Chondrocyte (in vitro differentiated cells): Measurements from ENCODE around the gene AAGAB. TPM values are rescaled to one million over a fixed set of nuclear protein-coding genes. Genes with fewer than 3 reads are reported as not detected.
A peak's percentile ranks its signal among the peaks of the same experiment; 100 is the strongest.

Experiments
- DNase-seq: peaks from one replicate; pipeline ENCODE4 v3.0.0; 2021; ENCODE audit warnings: mixed read lengths, low spot score
- H3K27ac Mint-ChIP-seq: one replicate; pipeline ENCODE4 v1.8.0; 2021; ENCODE audit warnings: mild to moderate bottlenecking, moderate library complexity, mixed read lengths; ENCODE audit not compliant: unreplicated experiment
- H3K27me3 Mint-ChIP-seq: 2 replicates; pipeline ENCODE4 v1.8.0; 2021; ENCODE audit warnings: low read depth, mixed read lengths
- H3K36me3 Mint-ChIP-seq: 2 replicates; pipeline ENCODE4 v1.8.0; 2021; ENCODE audit warnings: low read depth, mixed read lengths
- H3K4me1 Mint-ChIP-seq: 2 replicates; pipeline ENCODE4 v1.8.0; 2021; ENCODE audit warnings: low read depth, mild to moderate bottlenecking, mixed read lengths
- H3K4me3 Mint-ChIP-seq: one replicate; pipeline ENCODE4 v1.8.0; 2021; ENCODE audit warnings: mild to moderate bottlenecking, moderate library complexity, mixed read lengths; ENCODE audit not compliant: unreplicated experiment
- H3K9me3 Mint-ChIP-seq: 2 replicates; pipeline ENCODE4 v1.8.0; 2021; ENCODE audit warnings: low read depth, mixed read lengths
- total RNA-seq: library from RNA; stranded (reverse); gene quantifications from 3 replicates; pipeline ENCODE4 v1.2.1, GENCODE V29; 2021
- TF ChIP-seq, protein P1 (sequence below): fragments of 200-600 bp; sonication (generic); IDR thresholded peaks from 2 replicates; pipeline ENCODE4 v1.5.0; 2021; ENCODE audit warnings: antibody characterized with exemption, mild to moderate bottlenecking, moderate library complexity

Gene AAGAB
- total RNA-seq, 1 donor from 2014 or later = 32.0 TPM

DNA sequence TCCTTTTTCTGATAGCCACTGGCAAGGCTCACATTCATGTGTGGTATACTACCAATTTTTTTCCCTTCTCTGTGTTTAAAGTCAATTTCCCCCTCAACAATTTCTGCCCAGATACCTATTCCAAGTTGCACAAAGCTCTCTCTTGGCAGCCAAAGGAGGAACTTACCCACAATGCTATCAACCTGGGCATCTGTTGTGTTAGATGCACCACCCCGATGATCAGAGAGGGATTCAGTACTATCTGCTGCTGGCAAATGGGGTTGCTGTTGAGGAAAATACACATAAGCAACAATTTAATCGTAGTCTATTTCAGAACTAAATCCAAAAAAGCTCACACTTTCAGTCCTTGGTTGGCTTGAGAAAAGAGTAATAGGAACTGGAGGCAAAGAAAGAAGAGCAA, 46.1 kb downstream of the AAGAB start:
- no peak overlapping the region for H3K27ac Mint-ChIP-seq
- no peak for DNase-seq
- peaks cover 8% of the 10 kb centered on the region for H3K4me1 Mint-ChIP-seq

GRCh38 chr15:67207555-67208207, 46.8 kb downstream of the AAGAB start:
- no peak for DNase-seq
- Mint-ChIP-seq H3K4me3 (no peak overlapping the region), H3K27ac (no peak overlapping the region), H3K36me3 (peaks cover 33% of the 10 kb centered on the region), H3K4me1 (peaks cover 4% of the 10 kb centered on the region), H3K9me3 (no peaks in the 10 kb centered on the region), H3K27me3 (no peaks in the 10 kb centered on the region)
- TF ChIP-seq, protein P1, sequence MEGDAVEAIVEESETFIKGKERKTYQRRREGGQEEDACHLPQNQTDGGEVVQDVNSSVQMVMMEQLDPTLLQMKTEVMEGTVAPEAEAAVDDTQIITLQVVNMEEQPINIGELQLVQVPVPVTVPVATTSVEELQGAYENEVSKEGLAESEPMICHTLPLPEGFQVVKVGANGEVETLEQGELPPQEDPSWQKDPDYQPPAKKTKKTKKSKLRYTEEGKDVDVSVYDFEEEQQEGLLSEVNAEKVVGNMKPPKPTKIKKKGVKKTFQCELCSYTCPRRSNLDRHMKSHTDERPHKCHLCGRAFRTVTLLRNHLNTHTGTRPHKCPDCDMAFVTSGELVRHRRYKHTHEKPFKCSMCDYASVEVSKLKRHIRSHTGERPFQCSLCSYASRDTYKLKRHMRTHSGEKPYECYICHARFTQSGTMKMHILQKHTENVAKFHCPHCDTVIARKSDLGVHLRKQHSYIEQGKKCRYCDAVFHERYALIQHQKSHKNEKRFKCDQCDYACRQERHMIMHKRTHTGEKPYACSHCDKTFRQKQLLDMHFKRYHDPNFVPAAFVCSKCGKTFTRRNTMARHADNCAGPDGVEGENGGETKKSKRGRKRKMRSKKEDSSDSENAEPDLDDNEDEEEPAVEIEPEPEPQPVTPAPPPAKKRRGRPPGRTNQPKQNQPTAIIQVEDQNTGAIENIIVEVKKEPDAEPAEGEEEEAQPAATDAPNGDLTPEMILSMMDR = no peak

More for the DNA sequence above, 46.1 kb downstream of the AAGAB start:
- H3K4me3 Mint-ChIP-seq = no peak overlapping the region
- H3K36me3 Mint-ChIP-seq = peaks cover 30% of the 10 kb centered on the region
- TF ChIP-seq, protein P1 = no peak
- no peaks in the 10 kb centered on the region for H3K9me3 Mint-ChIP-seq
- no peaks in the 10 kb centered on the region for H3K27me3 Mint-ChIP-seq

DNA sequence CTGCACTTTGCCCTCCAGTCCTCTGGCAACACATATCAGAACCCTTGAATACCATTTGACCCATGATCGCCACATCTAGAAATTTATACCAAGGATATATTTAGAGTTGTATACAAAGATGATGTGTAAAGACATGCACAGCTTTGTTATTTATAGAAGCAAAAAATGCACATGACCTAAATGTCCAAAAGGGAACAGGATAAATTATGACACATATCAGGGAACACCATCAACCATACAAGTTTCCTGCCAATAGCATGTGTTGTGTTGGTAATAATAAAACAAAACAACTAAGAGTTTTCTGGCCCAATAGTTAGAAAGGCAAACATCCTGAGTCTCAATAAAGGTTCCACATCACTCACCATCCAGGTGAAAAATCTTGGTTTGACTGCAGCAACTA, 51.5 kb downstream of the AAGAB start:
- TF ChIP-seq, protein P1 = no peak
- H3K27me3 Mint-ChIP-seq = no peaks in the 10 kb centered on the region
- DNase-seq = no peak
- H3K4me3 Mint-ChIP-seq = no peak overlapping the region
- H3K27ac Mint-ChIP-seq = no peak overlapping the region
- H3K36me3 Mint-ChIP-seq = peaks cover 28% of the 10 kb centered on the region
- H3K4me1 Mint-ChIP-seq = peaks cover 24% of the 10 kb centered on the region
- no peaks in the 10 kb centered on the region for H3K9me3 Mint-ChIP-seq

GRCh38 chr15:67202091-67202490, 52.4 kb downstream of the AAGAB start:
- no peak overlapping the region for H3K27ac Mint-ChIP-seq
- H3K4me3 Mint-ChIP-seq = no peak overlapping the region
- peaks cover 26% of the 10 kb centered on the region for H3K36me3 Mint-ChIP-seq

GRCh38 chr15:67201136-67201535, 53.3 kb downstream of the AAGAB start:
- no peak for DNase-seq
- no peak overlapping the region for H3K4me3 Mint-ChIP-seq
- peaks cover 22% of the 10 kb centered on the region for H3K36me3 Mint-ChIP-seq
- H3K4me1 Mint-ChIP-seq = peaks cover 24% of the 10 kb centered on the region
- TF ChIP-seq, protein P1 = no peak
- peak overlapping the region; percentile 33 for H3K27ac Mint-ChIP-seq
- H3K9me3 Mint-ChIP-seq = no peaks in the 10 kb centered on the region
- no peaks in the 10 kb centered on the region for H3K27me3 Mint-ChIP-seq

More at GRCh38 chr15:67202091-67202490, 52.4 kb downstream of the AAGAB start:
- Mint-ChIP-seq H3K4me1 (peaks cover 24% of the 10 kb centered on the region), H3K27me3 (no peaks in the 10 kb centered on the region), H3K9me3 (no peaks in the 10 kb centered on the region)
- TF ChIP-seq, protein P1 = no peak
- DNase-seq = no peak
